ENCODE results near the gene GGT6. TPM values are rescaled to one million over a fixed set of nuclear protein-coding genes. Genes with fewer than 3 reads are reported as not detected.

The GGT6 gene
- total RNA-seq, 2 experiments from 2014 or later: not detected

DNA sequence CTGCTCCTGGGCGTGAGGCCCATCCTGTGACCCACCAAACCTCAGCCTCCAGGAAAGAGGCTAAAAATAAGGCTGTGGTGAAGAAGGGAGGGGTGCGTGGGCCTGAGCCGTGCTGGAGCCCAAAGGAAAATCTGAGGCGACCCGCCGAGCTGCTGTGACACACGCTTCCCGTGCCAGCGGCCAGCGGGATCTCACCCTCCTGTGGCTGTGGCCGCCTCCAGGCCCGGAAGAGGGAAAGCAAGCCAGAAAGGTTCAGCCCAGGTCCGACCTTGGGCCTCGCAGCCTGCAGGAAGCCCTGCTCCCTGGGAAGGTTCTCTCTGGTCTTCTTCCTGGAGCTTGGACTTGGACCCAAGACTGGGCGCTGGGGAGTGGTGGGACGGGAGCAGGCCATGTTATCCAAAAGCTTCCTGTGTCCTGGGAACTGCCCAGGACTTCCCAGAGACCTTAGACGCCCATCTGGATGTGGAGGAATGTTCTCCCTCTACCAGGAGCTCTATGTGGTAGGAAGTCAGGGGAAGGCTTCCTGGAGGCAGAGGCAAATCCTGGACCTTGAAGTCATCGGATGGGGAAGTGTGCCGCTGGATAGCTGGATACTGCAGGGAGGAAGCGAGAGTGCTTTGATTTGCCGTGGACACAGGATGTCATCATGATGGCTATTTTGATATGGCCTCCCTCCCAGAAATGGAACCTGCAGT lies 50.3 kb downstream of the GGT6 start:
- H3K36me3 Mint-ChIP-seq: no peaks in the 10 kb centered on the region

GRCh38 chr17:4509401-4509800 lies 51.0 kb downstream of the GGT6 start:
- ATAC-seq (peak; percentile 89), DNase-seq (peak; percentile 85)
- no peaks in the 10 kb centered on the region for H3K27me3 Mint-ChIP-seq
- CTCF ChIA-PET: interaction anchor here (0.6 to 4.7 kb wide), 11 partner anchors 10 to 356 kb away, joined by 3 to 19 read pairs (median 3); partner anchors contain the start of gene SPNS2
- H3K36me3 Mint-ChIP-seq: no peaks in the 10 kb centered on the region
- peaks cover 50% of the 10 kb centered on the region for H3K4me1 Mint-ChIP-seq
- H3K4me3 Mint-ChIP-seq: no peak overlapping the region
- no peaks in the 10 kb centered on the region for H3K9me3 Mint-ChIP-seq (ENCODE audit: low read depth)
- no peak overlapping the region for H3K27ac Mint-ChIP-seq

More for the DNA sequence above, 50.3 kb downstream of the GGT6 start:
- ATAC-seq (no peak), DNase-seq (no peak)
- H3K4me3 Mint-ChIP-seq: no peak overlapping the region
- H3K27me3 Mint-ChIP-seq: no peaks in the 10 kb centered on the region
- CTCF ChIA-PET: interaction anchor here (0.6 to 4.7 kb wide), 7 partner anchors 11 to 355 kb away, joined by 3 to 19 read pairs (median 3); partner anchors contain the start of gene SPNS2
- no peak overlapping the region for H3K27ac Mint-ChIP-seq
- no peaks in the 10 kb centered on the region for H3K9me3 Mint-ChIP-seq (ENCODE audit: low read depth)
- peaks cover 43% of the 10 kb centered on the region for H3K4me1 Mint-ChIP-seq

- Mint-ChIP-seq H3K4me1 (peaks cover 60% of the 10 kb centered on the region), H3K4me3 (no peak overlapping the region), H3K27me3 (no peaks in the 10 kb centered on the region), H3K27ac (no peak overlapping the region), H3K9me3 (ENCODE audit: low read depth) (no peaks in the 10 kb centered on the region), H3K36me3 (no peaks in the 10 kb centered on the region)
- DNase-seq (no peak), ATAC-seq (no peak)
- CTCF ChIA-PET: interaction anchor here (1.4 to 4.7 kb wide), 3 partner anchors 9 to 87 kb away, joined by 3 to 19 read pairs (median 3); partner anchors contain the start of gene SPNS2
Observed at GRCh38 chr17:4508207-4508606, 52.2 kb downstream of the GGT6 start.

- DNase-seq: no peak
- H3K4me1 Mint-ChIP-seq: peaks cover 62% of the 10 kb centered on the region
- H3K36me3 Mint-ChIP-seq: no peaks in the 10 kb centered on the region
- CTCF ChIA-PET: interaction anchor here (1.4 to 4.7 kb wide), 3 partner anchors 9 to 87 kb away, joined by 3 to 19 read pairs (median 3); partner anchors contain the start of gene SPNS2
- ATAC-seq: no peak
- H3K4me3 Mint-ChIP-seq: no peak overlapping the region
- H3K27ac Mint-ChIP-seq: no peak overlapping the region
- no peaks in the 10 kb centered on the region for H3K9me3 Mint-ChIP-seq (ENCODE audit: low read depth)
- H3K27me3 Mint-ChIP-seq: peaks cover 5% of the 10 kb centered on the region
Observed at GRCh38 chr17:4507361-4508111, 52.8 kb downstream of the GGT6 start.

Other genes starting within 250 kb of the GGT6 start
- gene UBE2G1, start 193.9 kb downstream of the GGT6 start, total RNA-seq: 10 to 100 TPM; 77.1 to 83.0 TPM
- 10 to 100 TPM; 17.6 to 39.1 TPM for gene SPNS3, start 126.6 kb downstream of the GGT6 start, total RNA-seq
- gene SPNS2, start 61.7 kb downstream of the GGT6 start, total RNA-seq: 1 to 10 TPM; 1.1 to 1.9 TPM
- 10 to 100 TPM; 72.4 to 94.3 TPM for gene MYBBP1A, start 5.2 kb downstream of the GGT6 start, total RNA-seq
- gene SMTNL2, start 24.0 kb upstream of the GGT6 start, total RNA-seq: not detected
- not detected for gene ALOX15, start 81.1 kb upstream of the GGT6 start, total RNA-seq
- 10 to 100 TPM; 88.5 to 96.9 TPM for gene PELP1, start 143.6 kb upstream of the GGT6 start, total RNA-seq
- 100 to 1,000 TPM; 348 to 365 TPM for gene ARRB2, start 150.1 kb upstream of the GGT6 start, total RNA-seq
- 10 to 100 TPM; 23.6 to 26.1 TPM for gene MED11, start 170.9 kb upstream of the GGT6 start, total RNA-seq
- gene ZMYND15, start 179.3 kb upstream of the GGT6 start, total RNA-seq: under 1 TPM in 1 of 2 experiments, not detected in 1; 0.12 TPM
- under 1 TPM; 0.70 to 0.96 TPM for gene CXCL16, start 179.4 kb upstream of the GGT6 start, total RNA-seq
- not detected for gene TM4SF5, start 211.3 kb upstream of the GGT6 start, total RNA-seq
- gene VMO1, start 225.8 kb upstream of the GGT6 start, total RNA-seq: under 1 TPM; 0.37 to 0.50 TPM
- not detected for gene GLTPD2, start 228.4 kb upstream of the GGT6 start, total RNA-seq
- 100 to 1,000 TPM; 119 to 157 TPM for gene PSMB6, start 235.6 kb upstream of the GGT6 start, total RNA-seq
- 10 to 100 TPM; 11.7 to 14.5 TPM for gene PLD2, start 246.6 kb upstream of the GGT6 start, total RNA-seq

All from activated CD8-positive, alpha-beta memory T cell treated with anti-CD3 and anti-CD28 coated beads, Interleukin-2, amount 10 ng/mL, durations not matched to agents 7 days and 5 days (primary cell).